Adipocyte (in vitro differentiated cells): Measurements from ENCODE around the gene C6orf62.
A peak's percentile ranks its signal among the peaks of the same experiment; 100 is the strongest.
"Not testable (repeated sequence)": the region's sequence is repeated elsewhere in the genome, so short reads cannot be mapped to it uniquely, and the experiment has no call there.

ENCODE experiments used
- DNase-seq: peaks from one replicate; pipeline ENCODE4 v3.0.0-alpha.2; 2015; ENCODE audit warnings: low read depth
- H3K27me3 ChIP-seq: replicated peaks from 2 replicates; pipeline ENCODE4 v1.7.0; 2013; ENCODE audit warnings: mild to moderate bottlenecking, low read length, moderate library complexity; ENCODE audit not compliant: control insufficient read depth, insufficient read depth
- H3K36me3 ChIP-seq: 2 replicates; pipeline ENCODE4 v1.7.0; 2013; ENCODE audit warnings: low read length, mild to moderate bottlenecking, moderate library complexity; ENCODE audit not compliant: control insufficient read depth, insufficient read depth, severe bottlenecking
- H3K4me1 ChIP-seq: 2 replicates; pipeline ENCODE4 v1.7.0; 2013; ENCODE audit warnings: mild to moderate bottlenecking, low read length, moderate library complexity; ENCODE audit not compliant: control insufficient read depth, insufficient read depth
- H3K4me3 ChIP-seq: 2 replicates; pipeline ENCODE4 v1.7.0; 2013; ENCODE audit warnings: mild to moderate bottlenecking, low read length, moderate library complexity
- H3K9ac ChIP-seq: 2 replicates; pipeline ENCODE4 v1.7.0; 2013; ENCODE audit warnings: mild to moderate bottlenecking, low read length, moderate library complexity
- H3K9me3 ChIP-seq: 2 replicates; pipeline ENCODE4 v1.7.0; 2013; ENCODE audit warnings: mild to moderate bottlenecking, low read length, moderate library complexity; ENCODE audit not compliant: control insufficient read depth

C6orf62 gene

DNA sequence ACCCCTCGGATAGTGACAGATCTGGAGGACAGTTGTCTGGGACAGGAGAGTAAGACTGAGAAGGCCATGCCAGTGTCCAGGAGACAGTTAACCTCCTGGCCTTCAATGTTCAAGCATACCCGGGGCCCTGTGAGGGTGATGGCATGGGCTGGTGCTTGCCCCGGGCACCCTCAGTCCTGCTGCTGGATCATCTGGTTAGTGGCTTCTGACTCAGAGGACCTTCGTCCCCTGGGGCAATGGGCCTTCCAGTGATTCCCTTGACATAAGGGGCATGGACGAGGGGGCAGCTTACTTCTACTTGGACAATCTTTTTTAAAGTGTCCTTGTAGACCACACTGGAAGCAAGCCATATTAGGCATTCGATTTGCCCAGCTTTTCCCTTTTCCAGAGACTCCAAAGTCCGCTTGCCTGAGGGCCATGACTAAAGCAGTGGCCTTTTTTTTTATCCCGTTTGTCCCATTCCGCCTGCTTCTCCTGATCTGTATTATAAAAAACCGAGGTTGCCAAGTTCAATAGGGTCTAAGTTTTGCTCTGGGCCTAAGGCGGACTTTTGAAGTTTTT, 40.1 kb downstream of the C6orf62 start:
- not testable (repeated sequence) for H3K4me1 ChIP-seq, H3K4me3 ChIP-seq, H3K9ac ChIP-seq, H3K27me3 ChIP-seq, H3K9me3 ChIP-seq, DNase-seq, H3K36me3 ChIP-seq

DNA sequence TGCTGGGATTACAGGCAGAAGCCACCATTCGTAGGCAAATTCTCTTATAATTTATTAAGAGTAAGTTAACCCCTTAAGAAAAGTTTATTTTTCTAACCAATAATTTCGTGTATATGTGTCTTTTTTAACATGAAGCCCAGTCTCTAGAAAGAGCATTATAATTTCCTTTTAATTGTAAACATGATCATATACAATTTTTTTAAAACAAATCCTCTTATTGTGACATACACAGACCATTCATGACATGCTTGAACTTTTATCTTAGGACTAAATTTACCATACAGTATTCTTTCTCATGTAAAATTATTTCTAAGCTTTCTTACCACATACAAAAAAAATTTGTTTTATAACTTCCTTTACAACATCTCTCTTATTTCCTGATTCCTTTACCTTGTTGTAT, 45.3 kb downstream of the C6orf62 start:
- Histone ChIP-seq H3K27me3 (no peaks in the 10 kb centered on the region), H3K9ac (no peak overlapping the region), H3K4me3 (no peak overlapping the region), H3K36me3 (peaks cover 5% of the 10 kb centered on the region), H3K9me3 (peaks cover 16% of the 10 kb centered on the region), H3K4me1 (no peaks in the 10 kb centered on the region)
- DNase-seq = no peak

DNA sequence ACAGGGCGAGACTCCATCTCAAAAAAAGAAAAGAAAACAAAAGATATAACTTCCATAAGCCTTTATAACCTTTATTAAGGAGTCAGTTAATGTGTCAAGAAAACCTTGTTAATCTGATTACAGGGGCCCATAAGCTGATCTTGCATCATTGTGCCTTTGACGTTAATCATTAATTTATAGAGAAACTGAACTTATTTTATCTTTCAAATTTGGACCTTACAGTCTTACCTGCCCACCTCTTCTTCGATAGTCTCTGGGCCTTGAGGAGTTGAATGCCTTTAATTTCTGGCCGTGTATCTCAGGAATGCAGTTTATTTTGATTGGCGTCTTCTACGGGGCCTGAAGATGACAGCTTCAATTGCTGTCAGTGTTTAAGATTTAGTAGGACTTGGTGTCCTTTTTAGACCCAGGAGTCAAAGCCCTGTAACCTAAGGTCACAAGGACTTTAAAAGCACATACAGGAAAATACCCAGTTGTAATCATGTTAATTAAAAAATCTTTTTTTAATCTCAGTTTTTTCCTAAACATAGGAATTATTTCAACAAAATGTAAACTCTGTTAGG, 46.3 kb downstream of the C6orf62 start:
- no peak for DNase-seq
- peaks cover 3% of the 10 kb centered on the region for H3K4me1 ChIP-seq
- peaks cover 5% of the 10 kb centered on the region for H3K36me3 ChIP-seq
- H3K4me3 ChIP-seq = no peak overlapping the region
- H3K27me3 ChIP-seq = no peaks in the 10 kb centered on the region
- H3K9ac ChIP-seq = no peak overlapping the region
- peaks cover 16% of the 10 kb centered on the region for H3K9me3 ChIP-seq

DNA sequence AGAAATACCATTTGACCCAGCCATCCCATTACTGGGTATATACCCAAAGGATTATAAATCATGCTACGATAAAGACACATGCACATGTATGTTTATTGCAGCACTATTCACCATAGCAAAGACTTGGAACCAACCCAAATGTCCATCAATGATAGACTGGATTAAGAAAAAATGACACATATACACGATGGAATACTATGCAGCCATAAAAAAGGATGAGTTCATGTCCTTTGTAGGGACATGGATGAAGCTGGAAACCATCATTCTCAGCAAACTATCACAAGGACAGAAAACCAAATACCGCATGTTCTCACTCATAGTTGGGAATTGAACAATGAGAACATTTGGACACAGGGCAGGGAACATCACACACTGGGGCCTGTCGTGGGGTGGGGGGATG, 47.9 kb downstream of the C6orf62 start:
- not testable (repeated sequence) for H3K36me3 ChIP-seq, H3K9ac ChIP-seq, H3K4me3 ChIP-seq, H3K4me1 ChIP-seq, DNase-seq, H3K27me3 ChIP-seq
- H3K9me3 ChIP-seq = peaks cover 16% of the 10 kb centered on the region

DNA sequence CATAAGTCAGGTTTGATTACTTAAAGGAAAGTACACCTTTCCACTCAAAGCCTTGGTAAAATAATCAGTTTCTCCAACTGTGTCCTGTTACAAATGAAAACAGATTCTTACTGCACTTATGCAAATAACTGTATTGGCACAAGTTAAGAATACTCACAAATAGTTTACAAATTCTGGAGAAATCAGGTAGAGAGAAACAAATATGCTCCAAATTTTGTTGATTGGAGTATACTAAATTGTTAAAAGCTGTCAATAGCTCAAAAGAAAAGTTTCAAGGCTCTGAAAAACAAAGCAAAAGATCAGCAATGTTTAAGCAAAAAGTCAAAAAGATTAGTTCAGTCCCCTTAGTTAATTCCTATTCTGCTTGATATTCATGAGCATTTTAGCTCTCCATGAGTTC, 48.5 kb downstream of the C6orf62 start:
- not testable (repeated sequence) for DNase-seq, H3K27me3 ChIP-seq, H3K9ac ChIP-seq, H3K4me3 ChIP-seq, H3K36me3 ChIP-seq
- Histone ChIP-seq H3K9me3 (peaks cover 16% of the 10 kb centered on the region), H3K4me1 (peaks cover 11% of the 10 kb centered on the region)

DNA sequence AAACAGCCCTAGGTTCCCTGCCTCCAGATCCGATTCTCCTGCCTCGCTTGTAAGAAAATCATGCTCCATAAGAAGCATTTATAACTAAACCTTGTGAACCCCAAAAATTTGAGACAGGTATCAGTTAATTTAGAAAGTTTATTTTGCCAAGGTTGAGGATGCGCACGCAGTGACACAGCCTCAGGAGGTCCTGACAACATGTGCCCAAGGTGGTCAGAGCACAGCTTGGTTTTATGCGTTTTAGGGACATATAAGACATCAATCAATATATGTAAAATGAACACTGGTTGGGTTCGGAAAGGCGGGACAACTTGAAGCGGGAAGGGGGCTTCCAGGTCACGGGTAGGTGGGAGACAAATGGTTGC, 50.0 kb downstream of the C6orf62 start:
- no peak overlapping the region for H3K9ac ChIP-seq
- peaks cover 8% of the 10 kb centered on the region for H3K36me3 ChIP-seq
- H3K27me3 ChIP-seq = no peaks in the 10 kb centered on the region
- peaks cover 12% of the 10 kb centered on the region for H3K9me3 ChIP-seq
- H3K4me3 ChIP-seq = no peak overlapping the region
- peaks cover 19% of the 10 kb centered on the region for H3K4me1 ChIP-seq
- DNase-seq = no peak

DNA sequence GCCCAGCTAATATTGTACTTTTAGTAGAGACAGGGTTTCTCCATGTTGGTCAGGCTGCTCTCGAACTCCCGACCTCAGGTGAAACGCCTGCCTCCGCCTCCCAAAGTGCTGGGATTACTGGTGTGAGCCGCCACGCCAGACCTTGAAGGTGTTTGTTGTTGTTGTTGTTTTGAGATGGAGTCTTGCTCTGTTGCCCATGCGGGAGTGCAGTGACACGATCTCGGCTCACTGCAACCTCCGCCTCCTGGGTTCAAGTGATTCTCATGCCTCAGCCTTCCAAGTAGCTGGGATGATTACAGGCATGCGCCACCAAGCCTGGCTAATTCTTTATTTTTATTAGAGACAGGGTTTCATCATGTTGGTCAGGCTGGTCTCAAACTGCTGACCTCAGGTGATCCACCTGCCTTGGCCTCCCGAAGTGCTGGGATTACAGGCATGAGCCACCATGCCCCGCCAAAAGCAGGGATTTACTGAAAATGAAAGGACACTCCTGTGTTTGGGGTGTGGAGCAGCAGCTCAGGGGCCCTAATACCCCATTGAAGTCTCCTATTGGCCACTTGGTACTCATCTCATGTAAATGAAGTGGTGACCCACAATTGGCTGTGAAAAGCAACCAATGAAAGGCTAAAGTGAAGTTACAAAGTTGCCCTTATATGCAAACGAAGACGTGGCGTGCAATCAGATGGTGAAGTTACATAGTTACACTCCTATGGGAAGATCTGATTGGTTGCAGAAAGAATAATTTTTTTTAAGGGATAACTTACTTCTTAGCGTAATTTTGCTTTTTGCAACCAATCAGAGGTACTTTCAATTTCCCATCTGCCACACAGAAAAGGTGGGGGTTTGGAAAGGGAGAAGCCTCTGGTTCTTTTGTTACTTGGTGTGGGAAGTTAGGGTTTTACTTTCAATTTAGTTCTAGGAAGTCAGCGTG, 50.6 kb downstream of the C6orf62 start:
- H3K27me3 ChIP-seq, DNase-seq, H3K9ac ChIP-seq, H3K9me3 ChIP-seq: not testable (repeated sequence)
- H3K4me3 ChIP-seq = peak overlapping the region; percentile 100
- peaks cover 14% of the 10 kb centered on the region for H3K36me3 ChIP-seq
- peaks cover 19% of the 10 kb centered on the region for H3K4me1 ChIP-seq

DNA sequence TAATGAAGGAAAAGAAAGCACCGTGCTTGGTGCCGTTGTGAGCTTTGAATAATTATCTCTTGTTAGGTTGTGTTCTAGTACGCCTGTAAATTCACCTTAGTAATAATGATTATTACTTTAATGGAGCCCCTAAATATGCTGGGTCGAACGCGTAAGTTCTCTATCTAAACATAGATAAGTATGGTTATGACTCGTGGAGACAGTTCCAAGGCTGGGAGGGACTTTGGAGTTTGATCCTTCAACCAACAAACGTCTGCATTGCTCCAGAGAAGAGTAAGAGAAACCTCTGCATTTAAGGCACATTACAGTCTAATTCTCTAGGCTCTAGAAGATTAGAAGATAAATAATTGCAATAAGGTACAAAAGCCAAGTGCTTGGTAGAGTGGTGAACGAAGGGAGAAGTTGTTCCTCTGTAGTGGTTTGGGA, 51.6 kb downstream of the C6orf62 start:
- H3K27me3 ChIP-seq = no peaks in the 10 kb centered on the region
- DNase-seq = peak; percentile 35
- H3K9ac ChIP-seq = peak overlapping the region; percentile 98
- peaks cover 8% of the 10 kb centered on the region for H3K9me3 ChIP-seq
- peaks cover 19% of the 10 kb centered on the region for H3K4me1 ChIP-seq
- H3K4me3 ChIP-seq = peak overlapping the region; percentile 100
- peaks cover 24% of the 10 kb centered on the region for H3K36me3 ChIP-seq

DNA sequence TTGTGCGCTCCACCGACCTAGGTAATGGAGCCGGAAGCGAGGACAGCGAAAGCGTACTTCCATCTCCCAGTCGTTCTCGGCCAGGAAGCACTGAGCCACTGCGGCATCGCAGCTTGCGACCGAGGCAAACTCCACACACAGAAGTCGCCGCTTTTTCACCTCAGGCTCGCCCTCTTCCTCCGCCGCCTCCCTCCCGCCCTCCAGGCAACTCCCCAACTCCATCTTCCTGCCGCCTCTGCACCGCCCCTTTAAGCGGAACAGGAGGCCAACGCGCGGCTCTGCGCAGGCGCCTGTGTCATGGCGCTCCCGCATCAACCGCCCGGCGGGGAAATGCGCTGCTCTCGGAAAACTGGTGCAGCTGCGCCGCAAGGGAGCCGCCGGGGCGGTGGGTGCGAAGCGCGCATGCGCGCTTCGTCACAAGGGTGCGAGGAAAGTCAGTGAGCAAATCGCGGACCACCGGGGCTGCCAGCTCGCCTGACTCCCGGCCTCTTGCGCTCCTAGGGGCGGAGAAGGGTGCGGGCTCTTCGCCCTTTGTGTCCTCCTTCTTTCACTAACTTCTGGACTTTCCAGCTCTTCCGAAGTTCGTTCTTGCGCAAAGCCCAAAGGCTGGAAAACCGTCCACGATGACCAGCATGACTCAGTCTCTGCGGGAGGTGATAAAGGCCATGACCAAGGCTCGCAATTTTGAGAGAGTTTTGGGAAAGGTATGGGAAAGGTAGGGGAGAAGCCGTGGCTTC, 52.1 kb downstream of the C6orf62 start, which contains the start of the genes ACOT13 and TDP2:
Gene ACOT13, plus strand, starts transcription at position 437 of the 737 bp plus-strand sequence. Its CDS starts 187 bp downstream, at position 624.
Gene TDP2, minus strand, starts transcription at position 259 of the 737 bp plus-strand sequence. Its CDS starts 37 bp downstream, at position 222.
- Histone ChIP-seq H3K4me3 (peak within 1 kb of the TSS; percentile 100), H3K36me3 (peaks cover 28% of the 10 kb centered on the region), H3K9ac (peak within 1 kb of the TSS; percentile 98), H3K9me3 (peaks cover 8% of the 10 kb centered on the region), H3K27me3 (no peaks in the 10 kb centered on the region), H3K4me1 (peaks cover 19% of the 10 kb centered on the region)
- DNase-seq = peak; percentile 98

DNA sequence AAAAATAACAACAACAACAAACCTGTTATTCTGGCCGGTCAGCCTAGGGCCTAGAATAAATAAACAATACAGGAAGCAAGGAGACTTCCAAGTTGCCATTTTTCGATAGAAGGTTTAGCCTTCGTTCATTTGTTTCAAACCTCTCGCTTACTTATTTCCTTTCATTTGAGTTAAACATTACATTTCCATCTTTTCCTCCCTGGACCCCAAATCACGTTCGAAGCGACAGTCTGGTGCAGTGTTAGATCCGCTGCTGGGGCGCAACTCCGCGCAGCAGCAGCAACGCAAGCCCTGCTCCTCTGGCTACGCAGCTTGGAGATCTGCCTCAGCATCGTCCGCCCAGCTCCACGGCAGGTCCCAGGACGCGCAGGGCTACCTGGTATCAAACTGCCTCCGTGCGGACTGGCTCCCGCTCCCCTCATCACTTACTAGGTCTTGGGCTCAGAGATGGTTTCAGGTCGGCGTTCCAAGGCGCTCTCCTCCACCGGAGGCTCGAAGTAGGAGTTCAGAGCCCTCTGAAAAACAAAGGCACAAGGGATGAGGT, 52.8 kb downstream of the C6orf62 start:
- Histone ChIP-seq H3K9ac (peak overlapping the region; percentile 98), H3K27me3 (no peaks in the 10 kb centered on the region), H3K4me1 (peaks cover 19% of the 10 kb centered on the region), H3K9me3 (peaks cover 8% of the 10 kb centered on the region), H3K4me3 (peak overlapping the region; percentile 100), H3K36me3 (peaks cover 33% of the 10 kb centered on the region)
- DNase-seq = peak; percentile 59
